OCI-LY7 (cell line): ENCODE data around the gene NR1H2.

Experiments used
- EZH2phosphoT487 ChIP-seq: fragments of 200-600 bp; sonication (generic); IDR thresholded peaks from 2 replicates; pipeline ENCODE4 v1.6.1; 2018; ENCODE audit warnings: low read depth, borderline replicate concordance, mild to moderate bottlenecking, mixed run types, antibody characterized with exemption, low read length, moderate library complexity, mixed read lengths
- TF ChIP-seq, protein P1 (sequence below): fragments of 200-600 bp; sonication (generic); conservative IDR thresholded peaks from 2 replicates; pipeline ENCODE4 v1.5.1; 2014; ENCODE audit warnings: mild to moderate bottlenecking, antibody characterized with exemption, low read length, moderate library complexity, mixed read lengths

DNA sequence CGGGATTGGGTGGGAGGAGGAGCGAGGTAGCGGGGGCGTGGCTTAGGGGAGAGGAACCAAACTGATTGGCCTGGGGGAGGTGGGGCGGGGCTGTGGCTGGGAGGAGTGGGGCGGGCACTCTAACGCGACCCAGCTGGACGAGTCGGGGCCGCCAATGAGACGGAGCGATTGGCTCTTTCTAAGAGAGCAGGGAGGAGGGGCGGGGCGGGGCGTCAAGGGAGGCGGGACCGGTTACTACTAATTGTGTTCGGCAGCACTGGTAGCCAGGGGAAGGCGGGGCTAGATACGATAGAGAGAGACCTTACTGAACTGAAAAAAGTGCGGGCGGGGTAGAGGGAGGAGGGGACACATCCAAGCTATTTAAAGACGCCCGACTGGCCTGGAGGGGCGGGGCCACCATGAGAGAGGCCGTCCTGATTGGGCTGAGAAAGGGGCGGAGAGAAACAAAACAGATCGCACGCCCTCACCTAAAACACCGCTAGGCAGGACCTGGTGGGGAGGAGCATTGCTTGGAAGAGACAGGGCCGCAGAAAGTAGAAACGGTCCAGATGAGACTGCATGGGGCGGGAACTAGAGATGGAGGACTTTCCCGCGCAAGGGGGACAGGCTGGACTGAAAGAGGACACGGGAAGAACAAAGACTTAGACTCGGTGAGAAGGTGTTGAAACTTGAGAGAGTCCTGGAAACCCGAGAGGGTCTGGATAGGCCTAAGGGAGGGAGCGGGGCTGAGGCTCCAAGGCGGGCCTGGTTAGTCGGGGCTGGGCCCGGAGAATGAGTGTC, 46.9 kb upstream of the NR1H2 start, which contains the start of gene KCNC3:
- TF ChIP-seq, protein P1, sequence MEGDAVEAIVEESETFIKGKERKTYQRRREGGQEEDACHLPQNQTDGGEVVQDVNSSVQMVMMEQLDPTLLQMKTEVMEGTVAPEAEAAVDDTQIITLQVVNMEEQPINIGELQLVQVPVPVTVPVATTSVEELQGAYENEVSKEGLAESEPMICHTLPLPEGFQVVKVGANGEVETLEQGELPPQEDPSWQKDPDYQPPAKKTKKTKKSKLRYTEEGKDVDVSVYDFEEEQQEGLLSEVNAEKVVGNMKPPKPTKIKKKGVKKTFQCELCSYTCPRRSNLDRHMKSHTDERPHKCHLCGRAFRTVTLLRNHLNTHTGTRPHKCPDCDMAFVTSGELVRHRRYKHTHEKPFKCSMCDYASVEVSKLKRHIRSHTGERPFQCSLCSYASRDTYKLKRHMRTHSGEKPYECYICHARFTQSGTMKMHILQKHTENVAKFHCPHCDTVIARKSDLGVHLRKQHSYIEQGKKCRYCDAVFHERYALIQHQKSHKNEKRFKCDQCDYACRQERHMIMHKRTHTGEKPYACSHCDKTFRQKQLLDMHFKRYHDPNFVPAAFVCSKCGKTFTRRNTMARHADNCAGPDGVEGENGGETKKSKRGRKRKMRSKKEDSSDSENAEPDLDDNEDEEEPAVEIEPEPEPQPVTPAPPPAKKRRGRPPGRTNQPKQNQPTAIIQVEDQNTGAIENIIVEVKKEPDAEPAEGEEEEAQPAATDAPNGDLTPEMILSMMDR: no peak
- no peak for TF ChIP-seq EZH2phosphoT487
